Measurements from ENCODE around the gene PLA2G2F. TPM values are rescaled to one million over a fixed set of nuclear protein-coding genes. Genes with fewer than 3 reads are reported as not detected.

The PLA2G2F gene
- total RNA-seq, 1 experiment from 2014 or later: not detected

GRCh38 chr1:20114021-20114648 lies 25.0 kb upstream of the PLA2G2F start:
- H3K36me3 ChIP-seq (ENCODE audit: insufficient read depth, low read length, poor library complexity, severe bottlenecking): no peaks in the 10 kb centered on the region

DNA sequence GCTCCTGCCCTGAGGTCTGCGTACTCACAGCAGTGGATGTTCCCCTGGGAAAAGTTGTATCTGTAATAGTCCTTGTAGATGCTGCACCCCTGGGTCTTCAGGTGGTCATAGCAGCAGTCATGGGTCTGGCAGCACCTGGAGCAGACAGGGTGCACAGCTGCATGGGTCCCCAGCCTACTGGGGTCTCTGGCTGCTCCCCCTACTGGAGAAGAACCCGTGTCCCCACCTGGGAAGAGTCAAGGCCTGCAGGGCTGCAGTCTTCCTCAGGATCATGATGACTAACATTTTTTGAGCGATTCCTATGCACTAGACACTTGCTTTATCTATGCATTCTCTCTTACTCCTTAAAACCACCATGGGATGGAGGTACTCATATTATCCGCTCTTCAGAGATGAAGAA lies 23.6 kb upstream of the PLA2G2F start:
- TF ChIP-seq EZH2 (IDR thresholded peaks at IDR 0.05; ENCODE audit: borderline replicate concordance, low read depth, low read length, poor library complexity, severe bottlenecking) (no peak), CTCF (conservative IDR thresholded peaks at IDR 0.05; ENCODE audit: low read depth, low read length) (no peak)
- BruUV-seq (replicated peaks): no TSS peak
- Histone ChIP-seq H3K4me1 (ENCODE audit: insufficient read depth, low read length, poor library complexity, severe bottlenecking) (no peaks in the 10 kb centered on the region), H3K36me3 (ENCODE audit: insufficient read depth, low read length, poor library complexity, severe bottlenecking) (no peaks in the 10 kb centered on the region), H3K27ac (ENCODE audit: low read depth, low read length, poor library complexity, severe bottlenecking) (no peak overlapping the region), H3K4me3 (ENCODE audit: low read depth, low read length, poor library complexity, severe bottlenecking) (no peak overlapping the region), H3K9me3 (ENCODE audit: low read depth, low read length, poor library complexity, severe bottlenecking) (no peaks in the 10 kb centered on the region), H3K27me3 (replicated peaks; ENCODE audit: insufficient read depth, low read depth, low read length, poor library complexity) (no peaks in the 10 kb centered on the region)
- no peak for DNase-seq (ENCODE audit: low spot score)
- ChIA-PET CTCF (no interaction called here), POLR2A (ENCODE audit: low non-redundant PET) (no interaction called here)
- intact Hi-C loops (cut with micrococcal nuclease; ENCODE audit: unreplicated experiment): no loop called here

More at GRCh38 chr1:20114021-20114648, 25.0 kb upstream of the PLA2G2F start:
- BruUV-seq (replicated peaks): no TSS peak
- Histone ChIP-seq H3K4me3 (ENCODE audit: low read depth, low read length, poor library complexity, severe bottlenecking) (no peak overlapping the region), H3K27me3 (replicated peaks; ENCODE audit: insufficient read depth, low read depth, low read length, poor library complexity) (no peaks in the 10 kb centered on the region), H3K4me1 (ENCODE audit: insufficient read depth, low read length, poor library complexity, severe bottlenecking) (no peaks in the 10 kb centered on the region), H3K9me3 (ENCODE audit: low read depth, low read length, poor library complexity, severe bottlenecking) (no peaks in the 10 kb centered on the region), H3K27ac (ENCODE audit: low read depth, low read length, poor library complexity, severe bottlenecking) (no peak overlapping the region)
- no peak for DNase-seq (ENCODE audit: low spot score)
- TF ChIP-seq EZH2 (IDR thresholded peaks at IDR 0.05; ENCODE audit: borderline replicate concordance, low read depth, low read length, poor library complexity, severe bottlenecking) (no peak), CTCF (conservative IDR thresholded peaks at IDR 0.05; ENCODE audit: low read depth, low read length) (no peak)
- ChIA-PET POLR2A (ENCODE audit: low non-redundant PET) (no interaction called here), CTCF (no interaction called here)
- intact Hi-C loops (cut with micrococcal nuclease; ENCODE audit: unreplicated experiment): no loop called here

DNA sequence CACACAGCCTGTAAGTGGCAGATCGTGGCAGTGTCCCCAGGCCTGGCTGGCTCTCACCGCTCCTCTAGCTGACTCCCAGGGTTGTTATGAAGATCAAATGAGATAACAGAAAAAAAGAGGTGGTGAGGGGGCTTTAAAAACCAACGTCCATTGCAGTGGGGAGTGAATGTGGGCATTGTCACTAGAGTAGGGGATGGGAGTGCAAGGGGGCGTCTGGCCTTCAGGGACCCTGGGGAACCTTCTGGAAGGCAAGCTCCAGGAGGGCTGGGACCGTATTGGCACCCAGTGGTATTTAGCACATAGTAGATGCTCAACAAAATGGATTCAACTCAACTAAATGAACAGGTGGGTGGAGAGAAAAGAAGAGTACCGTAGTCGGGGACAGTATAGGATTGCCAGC lies 23.2 kb upstream of the PLA2G2F start:
- Histone ChIP-seq H3K9me3 (ENCODE audit: low read depth, low read length, poor library complexity, severe bottlenecking) (no peaks in the 10 kb centered on the region), H3K27me3 (replicated peaks; ENCODE audit: insufficient read depth, low read depth, low read length, poor library complexity) (no peaks in the 10 kb centered on the region), H3K4me1 (ENCODE audit: insufficient read depth, low read length, poor library complexity, severe bottlenecking) (no peaks in the 10 kb centered on the region), H3K4me3 (ENCODE audit: low read depth, low read length, poor library complexity, severe bottlenecking) (no peak overlapping the region), H3K27ac (ENCODE audit: low read depth, low read length, poor library complexity, severe bottlenecking) (no peak overlapping the region), H3K36me3 (ENCODE audit: insufficient read depth, low read length, poor library complexity, severe bottlenecking) (no peaks in the 10 kb centered on the region)
- BruUV-seq (replicated peaks): no TSS peak
- TF ChIP-seq CTCF (conservative IDR thresholded peaks at IDR 0.05; ENCODE audit: low read depth, low read length) (no peak), EZH2 (IDR thresholded peaks at IDR 0.05; ENCODE audit: borderline replicate concordance, low read depth, low read length, poor library complexity, severe bottlenecking) (no peak)
- intact Hi-C loops (cut with micrococcal nuclease; ENCODE audit: unreplicated experiment): no loop called here
- ChIA-PET POLR2A (ENCODE audit: low non-redundant PET) (no interaction called here), CTCF (no interaction called here)
- no peak for DNase-seq (ENCODE audit: low spot score)
